GM12872 (cell line): ENCODE results near the gene NUDC.

Experiments
- TF ChIP-seq, protein P1 (sequence below): IDR thresholded peaks from 3 replicates; pipeline ENCODE4 v1.5.1; 2011; ENCODE audit warnings: low read depth, mild to moderate bottlenecking, low read length, moderate library complexity; ENCODE audit not compliant: insufficient read depth

Gene NUDC

DNA sequence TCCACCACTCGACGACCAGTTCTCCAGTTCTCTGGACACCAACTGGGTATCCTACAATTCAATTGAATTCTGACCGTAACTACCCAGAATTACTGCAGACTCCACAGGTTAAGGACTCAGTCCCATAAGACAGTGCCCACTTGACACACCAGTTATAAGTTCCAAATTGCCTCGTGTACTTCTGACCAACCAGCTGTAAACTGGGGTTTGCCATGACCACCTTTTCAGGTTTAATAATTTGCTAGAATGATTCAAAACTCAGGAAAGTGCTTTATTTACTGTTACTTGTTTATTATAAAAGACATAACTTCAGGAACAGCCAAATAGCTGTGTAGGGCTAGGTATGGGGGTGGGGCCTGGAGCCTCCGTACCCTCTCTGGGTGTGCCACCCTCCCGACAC, 15.3 kb downstream of the NUDC start:
- TF ChIP-seq, protein P1, sequence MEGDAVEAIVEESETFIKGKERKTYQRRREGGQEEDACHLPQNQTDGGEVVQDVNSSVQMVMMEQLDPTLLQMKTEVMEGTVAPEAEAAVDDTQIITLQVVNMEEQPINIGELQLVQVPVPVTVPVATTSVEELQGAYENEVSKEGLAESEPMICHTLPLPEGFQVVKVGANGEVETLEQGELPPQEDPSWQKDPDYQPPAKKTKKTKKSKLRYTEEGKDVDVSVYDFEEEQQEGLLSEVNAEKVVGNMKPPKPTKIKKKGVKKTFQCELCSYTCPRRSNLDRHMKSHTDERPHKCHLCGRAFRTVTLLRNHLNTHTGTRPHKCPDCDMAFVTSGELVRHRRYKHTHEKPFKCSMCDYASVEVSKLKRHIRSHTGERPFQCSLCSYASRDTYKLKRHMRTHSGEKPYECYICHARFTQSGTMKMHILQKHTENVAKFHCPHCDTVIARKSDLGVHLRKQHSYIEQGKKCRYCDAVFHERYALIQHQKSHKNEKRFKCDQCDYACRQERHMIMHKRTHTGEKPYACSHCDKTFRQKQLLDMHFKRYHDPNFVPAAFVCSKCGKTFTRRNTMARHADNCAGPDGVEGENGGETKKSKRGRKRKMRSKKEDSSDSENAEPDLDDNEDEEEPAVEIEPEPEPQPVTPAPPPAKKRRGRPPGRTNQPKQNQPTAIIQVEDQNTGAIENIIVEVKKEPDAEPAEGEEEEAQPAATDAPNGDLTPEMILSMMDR = no peak

DNA sequence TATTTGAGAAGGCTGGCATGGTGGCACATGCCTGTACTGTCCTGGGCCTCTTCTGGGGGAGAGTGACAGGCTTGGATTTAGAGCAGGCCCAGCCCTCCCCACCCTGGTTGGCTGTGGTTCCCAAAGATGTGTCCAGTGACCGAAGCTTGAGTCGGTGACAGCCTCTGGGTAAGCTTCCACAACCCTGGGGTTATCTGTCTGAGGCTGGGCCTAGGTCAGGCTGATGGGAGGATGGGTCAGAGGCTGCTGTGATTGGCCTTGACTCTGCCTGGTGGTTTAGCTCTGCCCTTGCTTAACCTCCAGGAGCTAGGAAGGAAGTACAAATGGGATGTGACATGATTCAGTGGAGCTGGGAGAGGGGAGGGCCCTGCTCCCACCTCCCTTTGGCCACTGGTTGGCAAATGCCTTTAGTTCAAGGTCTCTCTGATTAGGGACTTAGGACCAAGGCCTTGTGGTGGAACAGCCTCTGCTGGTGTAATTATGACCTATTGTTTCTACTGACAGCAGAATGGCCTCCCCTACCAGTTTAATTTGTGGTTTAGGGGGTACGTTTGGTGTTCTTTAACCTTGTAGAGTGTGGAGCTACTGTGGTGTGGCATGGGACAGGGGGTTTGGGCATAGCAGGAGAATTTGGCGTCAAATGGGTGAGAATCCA, 16.6 kb downstream of the NUDC start:
- TF ChIP-seq, protein P1 = no peak

GRCh38 chr1:26938659-26939025, 17.1 kb downstream of the NUDC start:
- TF ChIP-seq, protein P1 = no peak

DNA sequence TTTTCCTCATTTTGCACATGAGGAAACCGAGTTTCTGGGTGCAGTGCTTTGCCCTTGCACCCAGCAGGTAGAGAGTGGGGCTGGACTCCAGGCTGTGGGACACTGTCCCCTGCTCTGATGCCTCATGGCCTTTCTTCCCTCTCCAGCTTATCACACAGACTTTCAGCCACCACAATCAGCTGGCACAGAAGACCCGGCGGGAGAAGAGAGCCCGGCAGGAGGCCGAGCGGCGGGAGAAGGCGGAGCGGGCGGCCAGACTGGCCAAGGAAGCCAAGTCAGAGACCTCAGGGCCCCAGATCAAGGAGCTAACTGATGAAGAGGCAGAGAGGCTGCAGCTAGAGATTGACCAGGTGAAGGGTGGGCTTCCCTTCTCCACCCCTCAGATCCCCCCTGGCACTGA, 19.8 kb downstream of the NUDC start:
- TF ChIP-seq, protein P1 = no peak

DNA sequence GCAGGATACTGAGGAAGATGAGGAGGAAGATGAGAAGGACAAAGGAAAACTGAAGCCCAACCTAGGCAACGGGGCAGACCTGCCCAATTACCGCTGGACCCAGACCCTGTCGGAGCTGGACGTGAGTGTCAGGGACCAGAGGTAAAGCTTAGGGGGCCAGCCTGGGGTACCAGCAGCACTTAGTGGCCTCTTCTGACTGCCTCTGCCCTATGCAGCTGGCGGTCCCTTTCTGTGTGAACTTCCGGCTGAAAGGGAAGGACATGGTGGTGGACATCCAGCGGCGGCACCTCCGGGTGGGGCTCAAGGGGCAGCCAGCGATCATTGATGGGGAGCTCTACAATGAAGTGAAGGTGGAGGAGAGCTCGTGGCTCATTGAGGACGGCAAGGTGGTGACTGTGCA, 21.1 kb downstream of the NUDC start:
- TF ChIP-seq, protein P1 = no peak

DNA sequence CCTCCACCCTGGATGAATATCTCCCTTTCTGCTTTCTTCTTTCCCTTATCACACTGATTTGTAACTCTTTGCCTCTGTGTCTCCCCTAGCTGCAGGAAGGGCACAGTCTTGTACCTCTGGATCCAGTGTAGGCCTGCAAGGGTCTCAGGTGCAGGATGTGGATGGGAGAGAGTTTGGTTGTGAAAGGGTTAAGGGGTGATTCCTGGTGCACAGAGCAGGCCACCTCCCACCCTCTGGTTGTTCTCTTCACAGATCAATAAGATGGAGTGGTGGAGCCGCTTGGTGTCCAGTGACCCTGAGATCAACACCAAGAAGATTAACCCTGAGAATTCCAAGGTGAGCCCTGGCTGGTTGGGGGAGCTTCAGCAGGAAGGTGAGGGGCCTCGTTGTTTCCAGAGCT, 23.6 kb downstream of the NUDC start:
- TF ChIP-seq, protein P1 = no peak

DNA sequence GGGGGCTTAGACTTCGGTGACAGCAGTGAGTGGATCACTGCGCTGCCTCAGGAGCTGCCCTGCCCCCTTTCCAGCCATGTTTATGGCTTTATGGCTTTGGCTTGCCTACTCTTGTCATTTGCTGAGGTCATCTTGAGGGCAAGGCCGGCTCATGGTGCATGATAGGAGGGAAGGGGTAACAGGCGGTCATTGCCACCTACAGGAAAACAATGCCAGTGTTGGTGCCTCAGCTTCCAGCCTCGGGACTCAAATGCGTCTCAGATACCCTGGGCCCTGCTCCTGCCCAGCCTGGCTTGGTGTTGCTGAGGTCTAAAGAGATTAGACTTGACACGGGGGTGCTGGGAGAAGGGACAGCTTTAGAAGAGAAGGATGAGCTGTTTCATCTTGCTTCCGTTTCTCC, 24.2 kb downstream of the NUDC start:
- TF ChIP-seq, protein P1 = no peak
